GM12891 (cell line): ENCODE results near the gene GDF10.

ENCODE experiments used
- PAX5 ChIP-seq: IDR thresholded peaks from 2 replicates; pipeline ENCODE4 v1.6.1; 2011; ENCODE audit warnings: low read length, moderate library complexity, mild to moderate bottlenecking; ENCODE audit not compliant: insufficient read depth, severe bottlenecking
- POLR2A ChIP-seq: IDR thresholded peaks from 2 replicates; pipeline ENCODE4 v1.6.1; 2011; ENCODE audit warnings: low read depth, low read length, control low read depth
- POLR2AphosphoS5 ChIP-seq: IDR thresholded peaks from 2 replicates; pipeline ENCODE4 v1.6.1; 2011; ENCODE audit warnings: low read depth, low read length, control low read depth
- POU2F2 ChIP-seq: IDR thresholded peaks from 2 replicates; pipeline ENCODE4 v1.6.1; 2011; ENCODE audit warnings: low read depth, mild to moderate bottlenecking, control low read depth, low read length, moderate library complexity
- SPI1 ChIP-seq: IDR thresholded peaks from 2 replicates; pipeline ENCODE4 v1.6.1; 2011; ENCODE audit warnings: low read depth, low read length, control low read depth
- TAF1 ChIP-seq: IDR thresholded peaks from 2 replicates; pipeline ENCODE4 v1.6.1; 2011; ENCODE audit warnings: low read depth, low read length, control low read depth

GRCh38 chr10:47336387-47337134, 36.6 kb downstream of the GDF10 start:
- TF ChIP-seq TAF1: no peak
- no peak for TF ChIP-seq POLR2A
- no peak for TF ChIP-seq POLR2AphosphoS5
- no peak for TF ChIP-seq SPI1
- no peak for TF ChIP-seq PAX5
- no peak for TF ChIP-seq POU2F2
